ENCODE measurements around the gene UPK2.

The UPK2 gene

GRCh38 chr11:118911113-118911879 lies 44.8 kb upstream of the UPK2 start:
- Histone ChIP-seq H4K20me1 (ENCODE audit: control insufficient read depth, insufficient read depth, low read depth, low read length) (no peaks in the 10 kb centered on the region), H3K9me2 (replicated peaks; ENCODE audit: control insufficient read depth, low read length) (no peaks in the 10 kb centered on the region), H3F3A (ENCODE audit: control insufficient read depth, insufficient read depth) (peaks cover 15% of the 10 kb centered on the region), H3K4me2 (ENCODE audit: low read length) (peak overlapping the region; percentile 91), H3K4me1 (ENCODE audit: control insufficient read depth, low read length) (peaks cover 90% of the 10 kb centered on the region), H3K27ac (ENCODE audit: low read depth, low read length) (peak overlapping the region; percentile 54; the same call in 1 of the 2 replicates), H3K36me3 (ENCODE audit: control insufficient read depth, low read length) (0 out of 2 replicates have a peak, but pooled peaks cover 3% of the 10 kb centered on the region), H3K9me3 (ENCODE audit: control insufficient read depth, insufficient read depth, low read length) (no peaks in the 10 kb centered on the region), H3K27me3 (ENCODE audit: control insufficient read depth, low read length) (no peaks in the 10 kb centered on the region), H3K4me3 (ENCODE audit: low read length) (peak overlapping the region; percentile 26; the same call in 1 of the 2 replicates), H3K79me2 (ENCODE audit: control insufficient read depth, low read length) (peaks cover 32% of the 10 kb centered on the region)
- TF ChIP-seq EZH2phosphoT487 (IDR thresholded peaks at IDR 0.05; ENCODE audit: borderline replicate concordance, low read length) (no peak), CTCF (IDR thresholded peaks at IDR 0.05; ENCODE audit: low read depth, low read length, poor library complexity, severe bottlenecking) (no peak)

- Histone ChIP-seq H3K9me2 (replicated peaks; ENCODE audit: control insufficient read depth, low read length) (no peaks in the 10 kb centered on the region), H3K4me2 (ENCODE audit: low read length) (peak overlapping the region; percentile 91), H3K4me3 (ENCODE audit: low read length) (peak overlapping the region; percentile 26), H3K36me3 (ENCODE audit: control insufficient read depth, low read length) (no peaks in the 10 kb centered on the region), H4K20me1 (ENCODE audit: control insufficient read depth, insufficient read depth, low read depth, low read length) (no peaks in the 10 kb centered on the region), H3K27me3 (ENCODE audit: control insufficient read depth, low read length) (no peaks in the 10 kb centered on the region), H3K27ac (ENCODE audit: low read depth, low read length) (peak overlapping the region; percentile 54), H3F3A (ENCODE audit: control insufficient read depth, insufficient read depth) (peaks cover 18% of the 10 kb centered on the region), H3K9me3 (ENCODE audit: control insufficient read depth, insufficient read depth, low read length) (no peaks in the 10 kb centered on the region), H3K79me2 (ENCODE audit: control insufficient read depth, low read length) (peaks cover 40% of the 10 kb centered on the region), H3K4me1 (ENCODE audit: control insufficient read depth, low read length) (peaks cover 89% of the 10 kb centered on the region)
- TF ChIP-seq EZH2phosphoT487 (IDR thresholded peaks at IDR 0.05; ENCODE audit: borderline replicate concordance, low read length) (no peak), CTCF (IDR thresholded peaks at IDR 0.05; ENCODE audit: low read depth, low read length, poor library complexity, severe bottlenecking) (no peak)
Measured at GRCh38 chr11:118911880-118912741, 44.0 kb upstream of the UPK2 start.

- H4K20me1 ChIP-seq (ENCODE audit: control insufficient read depth, insufficient read depth, low read depth, low read length), result no peaks in the 10 kb centered on the region
- H3K36me3 ChIP-seq (ENCODE audit: control insufficient read depth, low read length), result no peaks in the 10 kb centered on the region
- H3K4me2 ChIP-seq (ENCODE audit: low read length), result peak overlapping the region; percentile 91
- no peaks in the 10 kb centered on the region for H3K9me3 ChIP-seq (ENCODE audit: control insufficient read depth, insufficient read depth, low read length)
- H3K27ac ChIP-seq (ENCODE audit: low read depth, low read length), result peak overlapping the region; percentile 54
- H3K27me3 ChIP-seq (ENCODE audit: control insufficient read depth, low read length), result no peaks in the 10 kb centered on the region
- H3K79me2 ChIP-seq (ENCODE audit: control insufficient read depth, low read length), result peaks cover 48% of the 10 kb centered on the region
- H3F3A ChIP-seq (ENCODE audit: control insufficient read depth, insufficient read depth), result peaks cover 20% of the 10 kb centered on the region
- H3K4me3 ChIP-seq (ENCODE audit: low read length), result peak overlapping the region; percentile 26
- TF ChIP-seq EZH2phosphoT487 (IDR thresholded peaks at IDR 0.05; ENCODE audit: borderline replicate concordance, low read length) (no peak), CTCF (IDR thresholded peaks at IDR 0.05; ENCODE audit: low read depth, low read length, poor library complexity, severe bottlenecking) (no peak)
- peaks cover 90% of the 10 kb centered on the region for H3K4me1 ChIP-seq (ENCODE audit: control insufficient read depth, low read length)
- H3K9me2 ChIP-seq (replicated peaks; ENCODE audit: control insufficient read depth, low read length), result no peaks in the 10 kb centered on the region
Measured at GRCh38 chr11:118912742-118913410, 43.2 kb upstream of the UPK2 start.

Data from DOHH2 (cell line).